Retinal pigment epithelial cell (primary cell): Measurements from ENCODE around the gene GMCL2.
A peak's percentile ranks its signal among the peaks of the same experiment; 100 is the strongest.

Experiments used
- DNase-seq: peaks from one replicate; pipeline ENCODE4 v3.0.0-alpha.2; 2010; ENCODE audit warnings: low read depth
- H3K4me3 ChIP-seq: 2 replicates; pipeline ENCODE4 v1.5.1; 2011; ENCODE audit warnings: mild to moderate bottlenecking, low read length, control low read depth, moderate library complexity
- CTCF ChIP-seq: conservative IDR thresholded peaks from 2 replicates; pipeline ENCODE4 v1.5.1; 2011; ENCODE audit warnings: low read depth, low read length, control low read depth, inconsistent platforms

Gene GMCL2

GRCh38 chr5:178227138-178227659, 40.0 kb upstream of the GMCL2 start:
- DNase-seq, result no peak
- no peak overlapping the region for H3K4me3 ChIP-seq

GRCh38 chr5:178225174-178225573, 38.0 kb upstream of the GMCL2 start:
- TF ChIP-seq CTCF, result no peak

More at GRCh38 chr5:178227138-178227659, 40.0 kb upstream of the GMCL2 start:
- no peak for TF ChIP-seq CTCF

DNA sequence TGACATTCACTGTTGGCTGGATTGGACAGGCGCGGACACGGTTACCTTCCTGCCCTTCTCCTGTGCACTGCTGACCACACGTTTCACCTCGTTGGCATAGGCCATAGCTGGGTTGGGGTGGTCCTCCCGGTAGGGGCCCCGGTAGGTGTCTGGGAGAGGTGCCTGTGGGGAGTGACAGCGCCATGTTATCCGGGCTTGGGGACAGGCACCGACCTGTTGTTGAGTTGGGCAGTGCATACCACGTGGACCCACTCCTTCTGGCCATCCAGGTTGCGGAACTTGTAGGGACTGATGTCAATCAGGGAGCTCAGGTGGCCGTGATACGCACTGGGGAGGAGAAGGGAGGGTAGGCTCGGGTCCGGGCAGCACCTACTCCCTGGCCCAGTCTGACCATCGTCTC, 37.2 kb upstream of the GMCL2 start:
- no peak for DNase-seq
- TF ChIP-seq CTCF, result no peak
- no peak overlapping the region for H3K4me3 ChIP-seq

More at GRCh38 chr5:178225174-178225573, 38.0 kb upstream of the GMCL2 start:
- no peak overlapping the region for H3K4me3 ChIP-seq
- DNase-seq, result no peak

- DNase-seq, result peak; percentile 55
- peak; percentile 32 for TF ChIP-seq CTCF
- H3K4me3 ChIP-seq, result no peak overlapping the region
These were observed 36.7 kb upstream of the GMCL2 start for GRCh38 chr5:178223828-178224335.

DNA sequence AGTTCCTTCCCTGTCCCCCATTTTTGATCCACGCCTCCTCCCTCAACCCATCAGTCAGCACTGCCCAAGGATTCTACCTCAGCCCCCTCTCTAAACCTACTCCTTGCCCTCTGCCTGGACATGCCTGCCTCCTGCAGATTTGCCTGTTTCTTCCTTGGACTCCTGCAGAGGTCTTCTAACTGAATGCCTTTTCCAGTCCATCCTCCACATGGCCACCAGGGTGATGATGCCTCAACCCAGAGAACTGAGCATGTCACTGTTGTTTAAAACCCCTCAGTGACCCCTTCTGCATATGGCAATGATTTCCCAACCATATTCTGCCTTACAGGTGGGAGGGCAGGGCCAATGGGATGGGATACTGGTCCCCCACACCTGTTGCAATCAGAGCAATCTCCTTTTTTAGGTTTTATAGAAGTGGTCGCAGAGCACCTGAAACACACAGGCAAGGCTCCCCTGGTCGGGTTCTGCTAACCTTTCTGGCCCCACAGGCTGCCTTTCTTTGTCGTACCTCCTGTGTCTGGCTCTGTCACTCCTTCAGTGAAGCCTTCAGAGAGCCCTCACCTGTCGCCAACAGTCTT, 36.1 kb upstream of the GMCL2 start:
- no peak overlapping the region for H3K4me3 ChIP-seq
- no peak for TF ChIP-seq CTCF
- no peak for DNase-seq

GRCh38 chr5:178222292-178222691, 35.1 kb upstream of the GMCL2 start:
- DNase-seq, result no peak
- no peak overlapping the region for H3K4me3 ChIP-seq
- no peak for TF ChIP-seq CTCF

- TF ChIP-seq CTCF, result no peak
- DNase-seq, result no peak
- no peak overlapping the region for H3K4me3 ChIP-seq
These were observed 34.7 kb upstream of the GMCL2 start for GRCh38 chr5:178221853-178222252.
